Gastrocnemius medialis (tissue), 4 donors: Measurements from ENCODE around the gene RIMBP2.

Experiments
- CTCF ChIP-seq, 5 experiments: fragments of 450-650 bp in 3 of 5; fragments of 200-600 bp in 2 of 5; sonication (generic) in 2 of 5; IDR thresholded peaks in 4 of 5; conservative IDR thresholded peaks in 1 of 5; 1 replicate in 4 of 5; 2 replicates in 1 of 5; pipeline ENCODE4 v1.5.1; 2016 to 2019; ENCODE audit warnings: antibody characterized with exemption in 5 of 5, mild to moderate bottlenecking in 3 of 5, moderate library complexity in 3 of 5
- POLR2A ChIP-seq, 2 donors: fragments of 450-650 bp; IDR thresholded peaks; one replicate each; pipeline ENCODE4 v1.6.1; 2017; ENCODE audit warnings: antibody characterized with exemption in 2 of 2, mild to moderate bottlenecking in 2 of 2, moderate library complexity in 2 of 2

- TF ChIP-seq CTCF (IDR thresholded peaks at IDR 0.05 in 4 of 5, conservative IDR thresholded peaks at IDR 0.05 in 1 of 5) (no peak), POLR2A (IDR thresholded peaks at IDR 0.05) (no peak)
Measured at GRCh38 chr12:130362060-130362459, 354.0 kb downstream of the RIMBP2 start.
